GM12878 (cell line): ENCODE measurements around the gene PMM1. TPM values are rescaled to one million over a fixed set of nuclear protein-coding genes. Genes with fewer than 3 reads are reported as not detected.

Source experiments
- ATAC-seq: fragments of 200-7000 bp; cut with Tn5 transposase; 3 replicates; pipeline ENCODE4 v1.9.1; 2020; ENCODE audit warnings: mild to moderate bottlenecking, moderate library complexity
- BruUV-seq: library from RNA; stranded (reverse); fragments of 400-500 nt; replicated peaks from 2 replicates; lab custom pipeline; 2021; lab: Mats Ljungman, UMichigan
- CTCF ChIA-PET: fragments of 300-600 bp; sonication (Branson Sonifier 250); formaldehyde crosslinking; extraction: SDS; loops from one replicate; lab custom pipeline; 2021; ENCODE audit warnings: inconsistent platforms; lab: Yijun Ruan, JAX
- POLR2A ChIA-PET: fragments of 350-600 bp; formaldehyde crosslinking; extraction: SDS; loops from one replicate; lab custom pipeline; 2021; ENCODE audit warnings: inconsistent platforms; lab: Charles Lee
- RAD21 ChIA-PET: fragments of 300-600 bp; sonication (Branson Sonifier 250); formaldehyde crosslinking; loops from one replicate; lab custom pipeline; 2023; ENCODE audit warnings: antibody characterized with exemption; ENCODE audit not compliant: unreplicated experiment; lab: Charles Lee
- SMC1A ChIA-PET: fragments of 300-600 bp; sonication (Branson Sonifier 250); formaldehyde crosslinking; loops from one replicate; lab custom pipeline; 2023; ENCODE audit not compliant: unreplicated experiment, uncharacterized antibody; lab: Charles Lee
- DNase-seq: peaks from one replicate; pipeline ENCODE4 v3.0.0-alpha.2; 2011; ENCODE audit warnings: low read depth, low spot score
- FAIRE-seq: peaks from 3 replicates; lab custom pipeline; 2011; peaks lifted over from hg19 to GRCh38; lab: Jason Lieb, UNC
- H2AFZ ChIP-seq: 2 replicates; pipeline ENCODE4 v1.6.0; 2011; ENCODE audit warnings: low read depth, low read length, control low read depth; ENCODE audit not compliant: control insufficient read depth
- H3K27ac ChIP-seq: 2 replicates; pipeline ENCODE4 v1.5.1; 2011; ENCODE audit warnings: control low read depth; ENCODE audit not compliant: control insufficient read depth, insufficient read depth
- H3K27me3 ChIP-seq, 2 experiments: replicated peaks in 1 of 2; 2 replicates each; pipeline versions ENCODE4 v1.6.0 to v1.6.1; 2011; ENCODE audit warnings: low read length in 1 of 2; ENCODE audit not compliant: control insufficient read depth in 2 of 2, insufficient read depth in 2 of 2
- H3K36me3 ChIP-seq, 2 experiments: 2 replicates each; pipeline ENCODE4 v1.5.1; 2011; ENCODE audit warnings: low read length in 1 of 2; ENCODE audit not compliant: control insufficient read depth in 2 of 2, insufficient read depth in 2 of 2
- H3K4me1 ChIP-seq: 2 replicates; pipeline ENCODE4 v1.6.1; 2011; ENCODE audit warnings: mild to moderate bottlenecking, low read length, moderate library complexity, mixed read lengths; ENCODE audit not compliant: control insufficient read depth, insufficient read depth
- H3K4me2 ChIP-seq: 2 replicates; pipeline ENCODE4 v1.6.0; 2011; ENCODE audit warnings: control low read depth; ENCODE audit not compliant: control insufficient read depth, insufficient read depth
- H3K4me3 ChIP-seq: fragments of 200-600 bp; sonication (generic); 2 replicates; pipeline ENCODE4 v1.5.1; 2016
- H3K79me2 ChIP-seq: 2 replicates; pipeline ENCODE4 v1.6.0; 2011; ENCODE audit warnings: low read length; ENCODE audit not compliant: control insufficient read depth, insufficient read depth
- H3K9ac ChIP-seq: 2 replicates; pipeline ENCODE4 v1.8.0; 2011; ENCODE audit warnings: low read length, control low read depth, mixed read lengths; ENCODE audit not compliant: control insufficient read depth, insufficient read depth
- H3K9me3 ChIP-seq: replicated peaks from 3 replicates; pipeline ENCODE4 v1.5.1; 2011; ENCODE audit warnings: mild to moderate bottlenecking, low read length; ENCODE audit not compliant: control insufficient read depth, insufficient read depth
- H4K20me1 ChIP-seq: 2 replicates; pipeline ENCODE4 v1.6.0; 2011; ENCODE audit not compliant: control insufficient read depth, insufficient read depth
- CREB1 ChIP-seq: IDR thresholded peaks from 2 replicates; pipeline ENCODE4 v1.6.1; 2012; ENCODE audit warnings: low read depth, mild to moderate bottlenecking, inconsistent platforms
- FOS ChIP-seq: IDR thresholded peaks from 3 replicates; pipeline ENCODE4 v1.6.1; 2011; ENCODE audit warnings: borderline replicate concordance; ENCODE audit not compliant: insufficient read length; ENCODE audit errors: extremely low read depth
- JUND ChIP-seq: IDR thresholded peaks from 2 replicates; pipeline ENCODE4 v1.6.1; 2012; ENCODE audit warnings: low read depth, mild to moderate bottlenecking, low read length, improper control_type of control experiment, moderate library complexity
- NR2C1 ChIP-seq: fragments of 450-650 bp; IDR thresholded peaks from 2 replicates; pipeline ENCODE4 v1.6.1; 2017; ENCODE audit warnings: antibody characterized with exemption, mild to moderate bottlenecking, moderate library complexity
- SMAD5 ChIP-seq: IDR thresholded peaks from 2 replicates; pipeline ENCODE4 v1.6.1; 2016; ENCODE audit warnings: antibody characterized with exemption, low read depth
- WRNIP1 ChIP-seq: IDR thresholded peaks from 2 replicates; pipeline ENCODE4 v1.6.1; 2011; ENCODE audit warnings: low read depth, low read length, improper control_type of control experiment, borderline replicate concordance
- WGBS: methylation state at CpG from one replicate; pipeline ENCODE4 v1.1.6; 2016; ENCODE audit warnings: low lambda C conversion rate; ENCODE audit not compliant: insufficient replicate concordance, insufficient coverage; ENCODE audit errors: missing lambda C conversion rate; 5-methylcytosine and 5-hydroxymethylcytosine counted together
- in situ Hi-C: fragments of 300-500 bp; cut with MboI; formaldehyde crosslinking; loops from 9 replicates; pipeline ENCODE4 v1.14.3; 2018; ENCODE audit warnings: mixed read lengths
- intact Hi-C: fragments of 100-400 bp; cut with micrococcal nuclease; formaldehyde crosslinking; loops from one replicate; pipeline ENCODE4 v1.14.2; 2022; ENCODE audit not compliant: unreplicated experiment
- polyA plus RNA-seq, 11 experiments: library from polyadenylated mRNA; depleted of rRNA in 4 of 11; unstranded in 6 of 11; stranded (reverse) in 5 of 11; fragments of >200 nt; fragmentation: Nextera tagmentation in 4 of 11; fragmentation: Illumina TruSeq in 1 of 11; extraction: Ambion mirVana in 4 of 11; extraction: Trizol in 1 of 11; gene quantifications; 1 replicate in 1 of 11; 2 replicates in 10 of 11; pipeline versions ENCODE4 v1.2.1 to v1.2.3, GENCODE V29; 2011 to 2016; ENCODE audit warnings: inconsistent platforms in 2 of 11, missing spikeins in 2 of 11, low read depth in 1 of 11
- total RNA-seq, 4 experiments: library from RNA; depleted of rRNA in 3 of 4; stranded (reverse); fragments of >200 nt in 3 of 4; fragmentation: Illumina TruSeq in 1 of 4; extraction: Trizol in 1 of 4; gene quantifications; 2 replicates each; pipeline versions ENCODE4 v1.2.1 to v1.2.3, GENCODE V29; 2013 to 2021
- TF ChIP-seq, protein P1 (sequence below): IDR thresholded peaks from 2 replicates; pipeline ENCODE4 v1.6.1; 2011; ENCODE audit warnings: mild to moderate bottlenecking, low read depth, low read length, moderate library complexity; ENCODE audit not compliant: insufficient replicate concordance
- TF ChIP-seq, protein P2 (sequence below): IDR thresholded peaks from 2 replicates; pipeline ENCODE4 v1.6.1; 2012; ENCODE audit warnings: low read depth, low read length, improper control_type of control experiment

PMM1 gene
- total and polyA plus RNA-seq, 10 of the 15 experiments (the other 5 are each of a cell fraction or from before 2014, with no cell fraction given): 8.2 to 32.2 (median 16.9) TPM

DNA sequence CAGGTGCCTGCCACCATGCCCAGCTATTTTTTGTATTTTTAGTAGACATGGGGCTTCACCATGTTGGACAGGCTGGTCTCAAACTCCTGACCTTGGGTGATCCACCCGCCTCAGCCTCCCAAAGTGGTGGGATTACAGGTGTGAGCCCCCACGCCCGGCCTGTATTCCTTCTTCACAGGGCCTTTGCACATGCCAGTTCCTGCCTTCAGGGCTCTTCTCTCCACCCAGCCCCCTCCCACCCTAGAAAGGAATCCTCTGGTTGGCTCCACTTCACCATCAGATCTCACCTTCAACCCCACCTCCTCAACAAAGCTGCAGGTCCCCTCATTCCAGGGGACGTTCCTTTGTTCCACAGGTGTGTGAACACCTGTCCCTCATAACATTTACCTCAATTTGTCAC, 47.4 kb downstream of the PMM1 start (continued):
- TF ChIP-seq FOS: no peak
- TF ChIP-seq, protein P1, sequence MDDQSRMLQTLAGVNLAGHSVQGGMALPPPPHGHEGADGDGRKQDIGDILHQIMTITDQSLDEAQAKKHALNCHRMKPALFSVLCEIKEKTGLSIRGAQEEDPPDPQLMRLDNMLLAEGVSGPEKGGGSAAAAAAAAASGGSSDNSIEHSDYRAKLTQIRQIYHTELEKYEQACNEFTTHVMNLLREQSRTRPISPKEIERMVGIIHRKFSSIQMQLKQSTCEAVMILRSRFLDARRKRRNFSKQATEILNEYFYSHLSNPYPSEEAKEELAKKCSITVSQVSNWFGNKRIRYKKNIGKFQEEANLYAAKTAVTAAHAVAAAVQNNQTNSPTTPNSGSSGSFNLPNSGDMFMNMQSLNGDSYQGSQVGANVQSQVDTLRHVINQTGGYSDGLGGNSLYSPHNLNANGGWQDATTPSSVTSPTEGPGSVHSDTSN: no peak
- TF ChIP-seq JUND: no peak
- TF ChIP-seq, protein P2, sequence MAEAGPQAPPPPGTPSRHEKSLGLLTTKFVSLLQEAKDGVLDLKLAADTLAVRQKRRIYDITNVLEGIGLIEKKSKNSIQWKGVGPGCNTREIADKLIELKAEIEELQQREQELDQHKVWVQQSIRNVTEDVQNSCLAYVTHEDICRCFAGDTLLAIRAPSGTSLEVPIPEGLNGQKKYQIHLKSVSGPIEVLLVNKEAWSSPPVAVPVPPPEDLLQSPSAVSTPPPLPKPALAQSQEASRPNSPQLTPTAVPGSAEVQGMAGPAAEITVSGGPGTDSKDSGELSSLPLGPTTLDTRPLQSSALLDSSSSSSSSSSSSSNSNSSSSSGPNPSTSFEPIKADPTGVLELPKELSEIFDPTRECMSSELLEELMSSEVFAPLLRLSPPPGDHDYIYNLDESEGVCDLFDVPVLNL: no peak
- no peak for TF ChIP-seq SMAD5
- no peak for TF ChIP-seq NR2C1

DNA sequence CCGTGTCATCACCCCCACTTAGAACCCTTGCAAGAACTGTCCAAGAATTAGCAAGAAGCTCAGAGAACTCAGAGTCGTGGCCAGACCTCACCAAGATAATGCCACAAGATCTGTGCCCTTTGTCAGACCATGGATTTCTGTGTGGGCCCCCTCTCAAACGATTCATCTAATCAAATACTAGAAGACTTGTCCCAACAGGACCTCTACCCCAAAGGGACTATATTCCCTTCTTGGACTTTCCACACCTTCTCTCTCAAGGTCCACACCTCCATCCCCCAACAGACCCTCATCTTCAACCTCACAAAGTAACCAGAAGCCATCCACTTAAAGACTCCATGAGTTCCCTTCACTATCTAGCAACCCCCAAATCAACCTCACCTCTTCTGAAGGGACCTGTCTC, 48.2 kb downstream of the PMM1 start:
- Histone ChIP-seq H4K20me1 (0 out of 2 replicates have a peak, but pooled peaks cover 3% of the 10 kb centered on the region), H3K79me2 (peaks cover 42% of the 10 kb centered on the region), H3K4me2 (peak overlapping the region; percentile 68), H3K27me3 (no peaks in the 10 kb centered on the region), H2AFZ (no peak overlapping the region), H3K9ac (peak overlapping the region; percentile 8; the same call in 1 of the 2 replicates), H3K36me3 (peaks cover 7 to 11% of the 10 kb centered on the region in 2 experiments), H3K27ac (no peak overlapping the region), H3K4me1 (no peaks in the 10 kb centered on the region), H3K4me3 (peak overlapping the region; percentile 88), H3K9me3 (no peaks in the 10 kb centered on the region)
- intact Hi-C loops (loop anchor here (5.0 kb wide), 1 partner anchor 56 kb away; no protein-coding TSS in a partner anchor), in situ Hi-C loops (no loop called here)
- RAD21 ChIA-PET: no interaction called here
- ATAC-seq: no peak
- POLR2A ChIA-PET: interaction anchor here (0.9 kb wide), 1 partner anchor 105 kb away, joined by 3 read pairs; no protein-coding TSS in a partner anchor
- SMC1A ChIA-PET: interaction anchor here (1.2 to 2.8 kb wide), 4 partner anchors 38 to 56 kb away, joined by 3 to 15 read pairs (median 6); partner anchors contain the start of gene PMM1
- no TSS peak for BruUV-seq
- TF ChIP-seq CREB1 (no peak), WRNIP1 (0 out of 2 replicates have a peak, but pooled peaks have one; percentile 11)
- CTCF ChIA-PET: interaction anchor here (1.0 to 5.0 kb wide), 5 partner anchors 9 to 138 kb away, joined by 3 to 46 read pairs (median 26); partner anchors contain the start of gene PMM1
- FAIRE-seq: no peak
- 82% methylated on average over 3 of the region's 3 CpGs for WGBS
- no peak for DNase-seq
